ENCODE results near the gene WDR5.

WDR5 gene

DNA sequence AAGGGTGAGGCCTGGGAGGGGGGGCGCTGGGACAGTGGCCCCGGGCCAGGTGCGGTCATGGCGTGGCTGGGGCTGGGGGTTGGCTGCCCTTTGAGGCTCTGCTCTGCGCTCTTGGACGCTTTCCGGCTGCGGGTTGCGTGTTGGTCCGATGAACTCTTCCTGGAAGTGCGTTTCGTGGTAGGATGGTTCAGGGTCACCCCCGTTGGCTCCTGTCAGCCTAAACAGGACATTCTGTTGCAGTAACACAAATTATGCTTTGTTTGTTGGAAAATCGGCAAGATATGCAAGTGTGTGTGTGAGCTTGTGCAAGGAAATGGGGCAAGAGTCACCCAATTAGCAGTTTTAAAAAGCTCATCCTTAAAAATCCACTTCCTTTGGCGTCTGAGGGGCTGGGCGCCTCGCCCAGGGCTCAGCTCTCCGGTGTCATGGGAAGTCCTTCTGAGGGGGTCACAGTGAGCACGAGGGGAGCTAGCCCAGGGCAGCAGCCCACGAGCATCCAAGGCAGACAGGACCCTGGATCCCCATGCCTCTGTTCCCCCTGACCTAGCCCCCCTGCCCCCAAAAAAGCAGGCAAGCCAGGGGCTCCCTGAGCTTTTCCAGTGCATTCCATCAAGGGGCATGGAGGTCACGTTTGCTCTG lies 50.7 kb downstream of the WDR5 start:
- no peak for DNase-seq (ENCODE audit: low read depth in 1 of 2, low spot score in 1 of 2)

- DNase-seq (ENCODE audit: low read depth in 1 of 2, low spot score in 1 of 2) = no peak
Observed at GRCh38 chr9:134187110-134187531, 51.2 kb downstream of the WDR5 start.

GRCh38 chr9:134187891-134188385 lies 52.1 kb downstream of the WDR5 start:
- DNase-seq (ENCODE audit: low read depth in 1 of 2, low spot score in 1 of 2) = no peak

GRCh38 chr9:134188386-134189144 lies 52.7 kb downstream of the WDR5 start:
- no peak for DNase-seq (ENCODE audit: low read depth in 1 of 2, low spot score in 1 of 2)

DNA sequence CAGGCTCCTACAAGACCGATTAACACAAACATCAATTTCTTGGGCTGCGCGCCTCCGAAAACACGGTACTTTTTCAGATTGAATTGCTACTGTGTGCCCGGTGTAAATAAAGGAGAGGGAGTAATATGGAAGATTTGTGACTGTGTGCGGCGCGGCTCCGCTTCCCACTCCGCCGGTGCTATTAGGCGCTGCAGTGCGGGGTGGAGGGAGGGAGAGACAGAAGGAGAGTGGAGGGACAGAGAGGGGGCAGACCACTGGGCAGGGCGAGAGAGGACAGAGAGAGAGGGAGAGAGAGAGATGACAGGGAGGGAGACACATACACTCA lies 53.2 kb downstream of the WDR5 start:
- no peak for DNase-seq (ENCODE audit: low read depth in 1 of 2, low spot score in 1 of 2)

DNA sequence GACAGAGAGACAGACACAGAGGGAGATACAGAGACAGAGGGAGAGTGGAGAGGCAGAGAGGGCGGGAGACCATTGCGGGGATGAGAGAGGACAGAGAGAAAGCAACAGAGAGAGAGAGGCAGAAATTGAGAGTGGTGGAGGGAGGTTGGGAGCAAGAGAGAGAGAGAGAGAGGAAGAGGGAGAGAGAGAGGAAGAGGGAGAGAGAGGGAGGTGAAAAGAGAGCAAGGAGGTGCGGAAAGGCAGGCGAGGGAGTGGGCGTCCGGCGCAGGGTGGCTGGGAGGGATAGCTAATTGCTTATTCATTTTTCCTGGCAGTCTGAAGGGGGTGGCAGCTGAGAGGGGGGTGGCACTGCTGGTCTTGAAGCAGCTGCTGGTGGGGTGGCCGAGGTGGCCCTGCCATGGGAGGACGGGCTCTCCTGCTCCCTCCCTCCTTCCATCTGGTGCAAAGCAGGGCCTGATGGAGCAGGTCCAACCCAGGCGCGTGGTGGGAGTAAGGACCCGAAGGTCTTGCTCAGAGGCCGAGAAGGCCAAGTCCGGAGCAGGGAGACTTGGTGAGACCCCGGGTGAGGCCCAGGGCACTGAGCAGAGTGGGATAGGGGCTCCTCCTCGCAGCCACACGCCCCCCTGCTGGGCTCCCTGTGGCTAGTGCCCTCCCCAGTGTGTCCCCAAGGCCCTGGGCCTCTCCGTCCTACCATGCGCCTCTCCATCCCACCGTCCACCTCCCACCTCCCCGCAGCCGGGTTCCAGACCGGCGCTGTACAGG lies 53.8 kb downstream of the WDR5 start:
- no peak for DNase-seq (ENCODE audit: low read depth in 1 of 2, low spot score in 1 of 2)

DNA sequence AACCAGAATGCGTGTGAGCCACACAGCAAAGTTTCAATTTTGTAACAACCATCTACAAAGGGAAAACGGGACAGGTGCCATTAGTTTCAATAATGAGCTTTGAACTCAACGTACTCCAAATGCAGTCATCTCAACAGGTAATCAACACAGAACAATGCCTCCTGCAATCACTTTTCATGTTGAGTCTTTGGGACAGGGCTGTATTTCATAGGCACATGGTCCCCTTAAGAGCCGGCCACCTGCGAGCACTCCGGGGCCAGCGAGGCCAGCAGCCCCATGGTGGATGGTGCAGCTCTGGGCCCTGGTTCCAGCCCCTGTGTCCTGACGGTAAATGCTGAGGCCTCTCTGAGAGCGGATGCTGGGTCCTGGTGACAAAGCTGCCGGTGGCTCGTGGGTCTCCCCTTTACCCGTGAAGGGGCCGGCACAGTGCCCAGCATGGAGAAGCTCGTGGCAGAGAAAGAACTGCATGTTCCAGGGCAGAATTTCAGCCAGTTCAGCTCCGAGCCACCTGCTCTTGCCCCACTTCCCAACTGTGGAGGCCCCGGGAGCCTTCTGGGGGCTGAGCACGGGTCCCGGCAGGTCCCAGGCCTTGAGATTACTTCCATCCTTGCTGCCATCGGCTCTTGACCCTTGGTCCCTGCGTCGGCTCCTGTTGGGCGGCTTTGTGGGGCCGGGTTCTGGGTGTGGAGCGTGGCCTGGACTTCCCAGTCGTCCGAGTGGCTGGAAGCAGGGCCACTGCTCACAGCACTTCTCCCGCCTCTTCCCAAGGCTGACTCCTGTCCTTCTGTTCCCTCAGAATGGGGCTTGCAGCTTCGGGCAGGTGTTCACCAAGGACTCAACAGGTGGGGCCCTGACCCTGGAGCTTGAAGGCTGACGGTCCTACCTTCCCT lies 54.6 kb downstream of the WDR5 start:
- DNase-seq (ENCODE audit: low read depth in 1 of 2, low spot score in 1 of 2) = no peak

DNA sequence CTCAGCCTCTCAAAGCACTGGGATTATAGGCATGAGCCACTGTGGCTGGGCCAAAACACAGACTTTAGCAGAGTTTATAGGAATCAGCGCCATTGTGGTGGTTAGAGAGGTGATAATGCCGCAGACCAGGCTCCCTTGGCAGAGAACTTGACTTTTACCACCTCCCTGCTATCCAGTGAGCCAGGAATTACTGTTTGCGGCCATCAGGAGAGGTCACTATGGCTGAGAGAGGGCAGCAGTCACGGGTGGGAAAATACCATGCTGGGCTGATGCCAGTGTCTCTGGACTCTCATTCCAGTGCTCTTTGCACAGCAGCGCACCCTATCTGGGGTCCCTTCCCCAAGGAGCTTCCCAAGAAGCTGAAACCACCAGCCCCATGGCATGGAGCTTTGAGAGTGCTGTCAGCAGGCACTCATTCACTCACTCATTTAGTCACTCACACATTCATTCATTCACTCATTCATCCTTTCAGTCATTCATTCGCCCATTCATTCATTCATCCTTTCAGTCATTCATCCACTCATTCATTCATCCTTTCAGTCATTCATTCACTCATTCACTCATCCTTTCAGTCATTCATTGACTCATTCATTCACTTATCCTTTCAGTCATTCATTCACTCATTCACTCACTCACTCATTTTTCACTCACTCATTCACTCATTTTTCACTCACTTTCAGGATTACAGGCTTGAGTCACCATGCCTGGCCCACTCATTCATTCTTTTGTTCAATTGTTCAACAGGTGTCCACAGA lies 55.8 kb downstream of the WDR5 start:
- no peak for DNase-seq (ENCODE audit: low read depth in 1 of 2, low spot score in 1 of 2)

- DNase-seq (ENCODE audit: low read depth in 1 of 2, low spot score in 1 of 2) = no peak
Observed at GRCh38 chr9:134192311-134192950, 56.5 kb downstream of the WDR5 start.

- no peak for DNase-seq (ENCODE audit: low read depth in 1 of 2, low spot score in 1 of 2)
Observed at GRCh38 chr9:134192951-134193731, 57.3 kb downstream of the WDR5 start.

- DNase-seq (ENCODE audit: low read depth in 1 of 2, low spot score in 1 of 2) = no peak
Observed at GRCh38 chr9:134193912-134194535, 58.1 kb downstream of the WDR5 start.

DNA sequence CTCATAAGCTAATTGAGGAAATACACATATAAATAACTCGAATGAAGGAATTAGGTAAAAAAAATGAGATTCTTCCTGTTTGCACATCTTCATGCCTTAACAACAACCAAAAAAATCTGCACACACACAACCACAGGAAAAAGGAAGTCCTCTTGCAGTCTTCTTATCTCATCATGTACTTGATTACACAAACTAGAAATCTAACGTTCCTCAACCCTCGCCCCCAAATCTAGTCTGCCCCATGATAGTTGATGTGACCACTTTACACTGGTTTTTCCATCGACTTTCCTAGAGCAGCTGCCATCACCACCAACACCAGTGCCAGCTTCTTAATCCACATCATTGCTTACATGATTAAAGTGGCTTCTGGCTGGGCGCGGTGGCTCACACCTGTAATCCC lies 59.7 kb downstream of the WDR5 start:
- no peak for DNase-seq (ENCODE audit: low read depth in 1 of 2, low spot score in 1 of 2)

DNA sequence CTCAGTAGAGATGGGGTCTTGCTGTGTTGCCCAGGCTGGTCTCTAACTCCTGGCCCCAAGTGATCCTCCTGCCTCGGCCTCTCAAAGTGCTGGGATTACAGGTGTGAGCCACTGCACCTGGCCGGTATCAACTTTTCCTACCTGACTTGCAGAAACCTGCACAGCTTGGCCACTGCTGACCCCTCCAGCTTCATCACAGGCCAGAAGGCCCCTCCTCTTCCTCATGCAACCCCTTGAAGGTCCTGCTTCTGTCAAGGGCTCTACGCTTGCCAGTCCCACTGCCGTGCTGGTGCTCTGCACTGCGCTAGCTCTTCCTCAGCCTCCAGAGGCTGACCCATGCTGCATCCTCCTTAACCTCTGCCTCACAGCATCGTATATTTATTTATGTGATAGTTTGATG lies 61.0 kb downstream of the WDR5 start:
- no peak for DNase-seq (ENCODE audit: low read depth in 1 of 2, low spot score in 1 of 2)

- DNase-seq (ENCODE audit: low read depth in 1 of 2, low spot score in 1 of 2) = no peak
Observed at GRCh38 chr9:134198791-134199190, 62.9 kb downstream of the WDR5 start.

GRCh38 chr9:134200730-134201129 lies 64.8 kb downstream of the WDR5 start:
- no peak for DNase-seq (ENCODE audit: low read depth in 1 of 2, low spot score in 1 of 2)

- DNase-seq (ENCODE audit: low read depth in 1 of 2, low spot score in 1 of 2) = no peak
Observed at GRCh38 chr9:134203224-134203623, 67.3 kb downstream of the WDR5 start.

DNA sequence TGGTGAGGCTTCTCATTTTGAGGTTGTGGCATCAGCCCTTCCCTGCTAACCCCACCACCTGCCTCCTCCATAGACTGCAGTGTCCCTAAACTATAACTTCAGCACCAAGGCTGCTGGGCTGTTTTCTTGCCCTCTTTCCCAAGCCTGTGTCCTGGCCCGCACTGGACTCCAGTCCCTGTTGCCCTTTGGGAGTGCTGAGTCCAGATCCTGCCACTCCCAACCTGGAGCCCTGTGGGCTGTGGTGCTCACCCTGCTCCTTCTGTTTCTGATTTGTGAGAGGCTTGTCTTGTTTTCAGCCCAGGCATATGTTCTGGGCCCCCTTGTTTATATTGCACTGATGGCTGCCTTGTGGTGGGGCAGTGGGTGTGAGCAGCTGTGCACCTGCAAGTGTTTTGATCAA lies 68.2 kb downstream of the WDR5 start:
- no peak for DNase-seq (ENCODE audit: low read depth in 1 of 2, low spot score in 1 of 2)

GRCh38 chr9:134204991-134205578 lies 69.2 kb downstream of the WDR5 start:
- DNase-seq (ENCODE audit: low read depth in 1 of 2, low spot score in 1 of 2) = no peak
